NCI-H2081 (cell line): ENCODE results near the gene NHERF2.
A peak's percentile ranks its signal among the peaks of the same experiment; 100 is the strongest.
"Not testable (repeated sequence)": the region's sequence is repeated elsewhere in the genome, so short reads cannot be mapped to it uniquely, and the experiment has no call there.

ENCODE experiments used
- DNase-seq, 2 experiments: peaks; one replicate each; lab custom pipeline; 2025; lab: John Stamatoyannopoulos, UW

Gene NHERF2

GRCh38 chr16:2007081-2007836, 19.4 kb upstream of the NHERF2 start:
- peak in 1 of 2 experiments; percentile 24 for DNase-seq

- DNase-seq: peak in 1 of 2 experiments; percentile 15
These were observed 18.6 kb upstream of the NHERF2 start for GRCh38 chr16:2008009-2008526.

- DNase-seq: peak in 1 of 2 experiments; percentile 11
These were observed 18.0 kb upstream of the NHERF2 start for GRCh38 chr16:2008631-2009163.

GRCh38 chr16:2009164-2009711, 17.5 kb upstream of the NHERF2 start:
- DNase-seq: no peak

GRCh38 chr16:2009791-2010510, 16.8 kb upstream of the NHERF2 start, which contains the start of gene ZNF598:
ZNF598 (minus strand) TSS chr16:2009821.
- DNase-seq: peak; percentile 80 to 88

GRCh38 chr16:2011726-2012125, 15.0 kb upstream of the NHERF2 start:
- DNase-seq: not testable (repeated sequence)

- no peak for DNase-seq
These were observed 13.2 kb upstream of the NHERF2 start for GRCh38 chr16:2013527-2013926.

- DNase-seq: no peak
These were observed 11.4 kb upstream of the NHERF2 start for GRCh38 chr16:2015117-2015946.

GRCh38 chr16:2015947-2016208, 10.8 kb upstream of the NHERF2 start:
- DNase-seq: no peak

- DNase-seq: peak in 1 of 2 experiments; percentile 14
These were observed 10.2 kb upstream of the NHERF2 start for GRCh38 chr16:2016407-2016922.

- DNase-seq: peak in 1 of 2 experiments; percentile 20
These were observed 7.2 kb upstream of the NHERF2 start, which contains the start of gene NPW for GRCh38 chr16:2019518-2019920. NPW (plus strand) TSS chr16:2019785.

- DNase-seq: no peak
These were observed 6.5 kb upstream of the NHERF2 start for GRCh38 chr16:2019921-2020831.

GRCh38 chr16:2022723-2023091, 4.0 kb upstream of the NHERF2 start:
- DNase-seq: no peak

- DNase-seq: peak; percentile 81 to 87
These were observed 3.3 kb upstream of the NHERF2 start for GRCh38 chr16:2023092-2024031.

- DNase-seq: no peak
These were observed 2.7 kb upstream of the NHERF2 start for GRCh38 chr16:2024032-2024420.

- no peak for DNase-seq
These were observed 1.5 kb upstream of the NHERF2 start for GRCh38 chr16:2025251-2025650.

- DNase-seq: no peak
These were observed 733 bp upstream of the NHERF2 start for GRCh38 chr16:2025878-2026460.

- peak in 1 of 2 experiments; percentile 26 for DNase-seq
These were observed 615 bp downstream of the NHERF2 start for GRCh38 chr16:2027024-2028010.
